Upper lobe of left lung (tissue), 6 donors: ENCODE data around the gene MAD1L1. TPM values are rescaled to one million over a fixed set of nuclear protein-coding genes. Genes with fewer than 3 reads are reported as not detected.

Source experiments
- ATAC-seq, 2 donors: fragments of 200-7000 bp; cut with Tn5 transposase; one replicate each; pipeline ENCODE4 v1.9.1; 2022; ENCODE audit warnings: mild to moderate bottlenecking in 2 of 2, moderate library complexity in 2 of 2; ENCODE audit not compliant: low FRiP score in 2 of 2
- DNase-seq, 2 donors: peaks; one replicate each; pipeline ENCODE4 v3.0.0-alpha.2; 2019 to 2020
- H3K27ac ChIP-seq, 4 donors: fragments of 200-600 bp; sonication (generic); one replicate each; pipeline ENCODE4 v1.5.1; 2016 to 2019
- H3K27me3 ChIP-seq, 4 donors: fragments of 200-600 bp; sonication (generic); one replicate each; pipeline ENCODE4 v1.5.1; 2017 to 2019
- H3K36me3 ChIP-seq, 4 donors: fragments of 200-600 bp; sonication (generic); one replicate each; pipeline ENCODE4 v1.5.1; 2016 to 2019
- H3K4me1 ChIP-seq, 4 donors: fragments of 200-600 bp; sonication (generic); one replicate each; pipeline ENCODE4 v1.5.1; 2018 to 2019
- H3K4me3 ChIP-seq, 4 donors: fragments of 200-600 bp; sonication (generic); one replicate each; pipeline ENCODE4 v1.5.1; 2017 to 2019; ENCODE audit warnings: mild to moderate bottlenecking in 2 of 4, moderate library complexity in 1 of 4
- H3K9me3 ChIP-seq, 4 donors: fragments of 200-600 bp; sonication (generic); one replicate each; pipeline ENCODE4 v1.5.1; 2018 to 2019
- CTCF ChIP-seq, 6 experiments: fragments of 450-650 bp in 4 of 6; fragments of 200-600 bp in 2 of 6; sonication (generic) in 2 of 6; IDR thresholded peaks; one replicate each; pipeline ENCODE4 v1.5.1; 2016 to 2019; ENCODE audit warnings: antibody characterized with exemption in 6 of 6
- EP300 ChIP-seq, 4 donors: sonication (generic); formaldehyde crosslinking; IDR thresholded peaks; one replicate each; pipeline ENCODE4 v1.5.1; 2017; ENCODE audit warnings: antibody characterized with exemption in 4 of 4, control low read depth in 2 of 4
- POLR2A ChIP-seq, 4 donors: fragments of 450-650 bp; IDR thresholded peaks; one replicate each; pipeline ENCODE4 v1.5.1; 2016 to 2017; ENCODE audit warnings: antibody characterized with exemption in 4 of 4, mild to moderate bottlenecking in 2 of 4
- POLR2AphosphoS5 ChIP-seq, 2 donors: sonication (generic); formaldehyde crosslinking; IDR thresholded peaks; one replicate each; pipeline ENCODE4 v1.5.1; 2017; ENCODE audit warnings: antibody characterized with exemption in 2 of 2
- WGBS, 2 donors: methylation state at CpG; one replicate each; pipeline ENCODE4 v1.1.5; 2017 to 2018; 5-methylcytosine and 5-hydroxymethylcytosine counted together
- total RNA-seq, 6 donors: library from RNA; depleted of rRNA in 4 of 6; stranded (reverse); fragments of >200 nt in 4 of 6; gene quantifications; one replicate each; pipeline versions ENCODE4 v1.1.0 to v1.2.1, GENCODE V29; 2016 to 2021
- donor health status: DM: no; HTN: no; CAD: no; lungs with moderate emphysema.
- donor health status: DM: no; HTN: yes; CAD: no; lungs with severe emphysema.

Gene MAD1L1
- total RNA-seq, 6 donors from 2014 or later: 40.6 to 364 (median 65.6) TPM

DNA sequence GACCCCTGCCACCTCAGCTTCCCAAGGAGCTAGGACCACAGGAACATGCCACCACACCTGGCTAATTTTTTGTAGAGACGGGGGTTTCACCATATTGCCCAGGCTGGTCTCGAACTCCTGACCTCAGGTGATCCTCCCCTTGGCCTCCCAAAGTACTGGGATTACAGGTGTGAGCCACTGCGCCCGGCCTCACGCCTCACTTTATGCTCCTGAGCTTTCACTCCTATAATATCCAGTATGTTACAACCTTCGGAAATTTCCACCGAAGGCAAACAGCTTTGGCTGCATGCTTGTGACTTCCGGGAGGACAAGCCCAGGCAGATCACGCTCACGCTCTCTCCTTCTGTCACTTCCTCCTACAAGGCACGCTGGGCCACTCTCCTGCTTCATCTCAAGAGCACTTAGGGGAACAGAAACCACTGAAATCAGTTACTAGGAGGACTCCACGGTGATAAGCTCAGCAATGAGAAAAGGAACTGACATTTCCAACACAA is 4.4 kb upstream of the MAD1L1 start:
- Histone ChIP-seq H3K4me3 (no peak overlapping the region), H3K9me3 (no peaks in the 10 kb centered on the region), H3K27ac (peak overlapping the region; percentile 68 to 87 (median 76)), H3K27me3 (no peaks in the 10 kb centered on the region), H3K36me3 (peaks cover 0 to 42% (median 25%) of the 10 kb centered on the region in 4 donors), H3K4me1 (peaks cover 12 to 41% (median 25%) of the 10 kb centered on the region in 4 donors)
- WGBS, 2 donors: 55 to 69% methylated on average over 12 of the region's 12 CpGs
- ATAC-seq (peak; percentile 59 to 75), DNase-seq (peak in 1 of 2 donors; percentile 93)
- peak in 1 of 4 donors; percentile 53 for TF ChIP-seq POLR2A (IDR thresholded peaks at IDR 0.05)
- TF ChIP-seq CTCF (IDR thresholded peaks at IDR 0.05): no peak
- peak; percentile 36 to 52 for TF ChIP-seq POLR2AphosphoS5 (IDR thresholded peaks at IDR 0.05)
- peak in 1 of 4 donors; percentile 60 for TF ChIP-seq EP300 (IDR thresholded peaks at IDR 0.05)

DNA sequence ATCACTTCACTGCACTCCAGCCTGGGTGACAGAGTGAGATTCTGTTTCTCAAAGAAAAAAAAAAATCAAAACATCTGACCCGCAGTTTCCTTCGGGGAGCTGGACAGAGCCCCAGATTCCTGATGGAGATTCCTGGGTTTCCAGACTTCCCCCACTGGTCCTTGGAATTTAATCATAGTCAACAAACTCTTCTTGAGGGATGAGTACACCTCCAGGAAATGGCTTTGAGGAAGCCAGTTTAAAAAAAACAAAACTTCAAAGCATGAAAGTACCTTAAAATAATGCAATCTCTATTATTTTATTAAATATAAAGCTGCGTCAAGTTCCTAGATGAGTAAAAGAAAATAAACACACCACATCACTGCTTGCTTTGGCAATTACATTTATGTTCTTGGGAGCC is 1.2 kb upstream of the MAD1L1 start:
- WGBS, 2 donors: 79 to 86% methylated on average over 3 of the region's 3 CpGs
- H3K27me3 ChIP-seq: no peaks in the 10 kb centered on the region
- ATAC-seq (no peak), DNase-seq (no peak)
- no peak overlapping the region for H3K27ac ChIP-seq
- peaks cover 20 to 39% (median 29%) of the 10 kb centered on the region in 4 donors for H3K4me1 ChIP-seq
- H3K4me3 ChIP-seq: no peak overlapping the region
- H3K9me3 ChIP-seq: no peaks in the 10 kb centered on the region
- peaks cover 0 to 40% (median 23%) of the 10 kb centered on the region in 4 donors for H3K36me3 ChIP-seq
- no peak for TF ChIP-seq POLR2AphosphoS5 (IDR thresholded peaks at IDR 0.05)
- TF ChIP-seq POLR2A (IDR thresholded peaks at IDR 0.05): no peak
- TF ChIP-seq CTCF (IDR thresholded peaks at IDR 0.05): no peak
- no peak for TF ChIP-seq EP300 (IDR thresholded peaks at IDR 0.05)

GRCh38 chr7:2231992-2232765 is 566 bp downstream of the MAD1L1 start:
- peak; percentile 35 to 67 for ATAC-seq
- whole genome bisulfite sequencing, 2 donors: 4 to 9% methylated on average over 5 to 11 of the region's 46 CpGs
- peaks cover 20 to 29% (median 25%) of the 10 kb centered on the region in 4 donors for H3K4me1 ChIP-seq
- peak overlapping the region; percentile 75 to 88 (median 82) for H3K27ac ChIP-seq
- H3K9me3 ChIP-seq: no peaks in the 10 kb centered on the region
- H3K36me3 ChIP-seq: peaks cover 0 to 29% (median 19%) of the 10 kb centered on the region in 4 donors
- peak overlapping the region; percentile 57 to 98 (median 94) for H3K4me3 ChIP-seq
- DNase-seq: peak in 1 of 2 donors; percentile 89
- no peaks in the 10 kb centered on the region for H3K27me3 ChIP-seq
- TF ChIP-seq EP300 (IDR thresholded peaks at IDR 0.05) (no peak), CTCF (IDR thresholded peaks at IDR 0.05) (peak in 1 of 6 experiments; percentile 28), POLR2AphosphoS5 (IDR thresholded peaks at IDR 0.05) (no peak), POLR2A (IDR thresholded peaks at IDR 0.05) (no peak)

DNA sequence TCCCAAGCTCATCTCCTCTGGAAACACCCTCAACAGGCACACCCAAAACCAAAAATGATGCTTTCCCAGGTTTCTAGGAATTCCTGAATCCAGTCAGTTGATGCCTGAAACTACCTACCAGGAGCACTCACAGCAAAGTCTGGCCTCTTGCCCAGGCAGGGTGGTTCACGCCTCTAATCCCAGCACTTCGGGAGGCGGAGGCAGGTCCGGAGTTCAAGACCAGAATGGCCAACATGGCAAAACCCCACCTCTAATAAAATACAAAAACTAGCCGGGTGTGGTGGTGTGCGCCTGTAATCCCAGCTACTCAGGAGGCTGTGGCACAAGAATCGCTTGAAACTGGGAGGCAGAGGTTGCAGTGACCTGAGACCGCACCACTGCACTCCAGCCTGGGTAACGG is 1.9 kb downstream of the MAD1L1 start:
- H3K4me1 ChIP-seq: peaks cover 20 to 33% (median 26%) of the 10 kb centered on the region in 4 donors
- peaks cover 0 to 38% (median 24%) of the 10 kb centered on the region in 4 donors for H3K36me3 ChIP-seq
- H3K9me3 ChIP-seq: no peaks in the 10 kb centered on the region
- no peak for DNase-seq
- H3K27me3 ChIP-seq: no peaks in the 10 kb centered on the region
- no peak overlapping the region for H3K4me3 ChIP-seq
- no peak overlapping the region for H3K27ac ChIP-seq
- WGBS, 2 donors: 94 to 95% methylated on average over 9 of the region's 9 CpGs
- ATAC-seq: no peak
- TF ChIP-seq CTCF (IDR thresholded peaks at IDR 0.05) (no peak), POLR2AphosphoS5 (IDR thresholded peaks at IDR 0.05) (no peak), POLR2A (IDR thresholded peaks at IDR 0.05) (no peak)
